Activated CD4-positive, CD25-positive, alpha-beta regulatory T cell (primary cell): ENCODE results near the gene HEPHL1.

ENCODE experiments used
- DNase-seq, 4 experiments: peaks; one replicate each; lab custom pipeline; 2025; lab: John Stamatoyannopoulos, UW

Gene HEPHL1

DNA sequence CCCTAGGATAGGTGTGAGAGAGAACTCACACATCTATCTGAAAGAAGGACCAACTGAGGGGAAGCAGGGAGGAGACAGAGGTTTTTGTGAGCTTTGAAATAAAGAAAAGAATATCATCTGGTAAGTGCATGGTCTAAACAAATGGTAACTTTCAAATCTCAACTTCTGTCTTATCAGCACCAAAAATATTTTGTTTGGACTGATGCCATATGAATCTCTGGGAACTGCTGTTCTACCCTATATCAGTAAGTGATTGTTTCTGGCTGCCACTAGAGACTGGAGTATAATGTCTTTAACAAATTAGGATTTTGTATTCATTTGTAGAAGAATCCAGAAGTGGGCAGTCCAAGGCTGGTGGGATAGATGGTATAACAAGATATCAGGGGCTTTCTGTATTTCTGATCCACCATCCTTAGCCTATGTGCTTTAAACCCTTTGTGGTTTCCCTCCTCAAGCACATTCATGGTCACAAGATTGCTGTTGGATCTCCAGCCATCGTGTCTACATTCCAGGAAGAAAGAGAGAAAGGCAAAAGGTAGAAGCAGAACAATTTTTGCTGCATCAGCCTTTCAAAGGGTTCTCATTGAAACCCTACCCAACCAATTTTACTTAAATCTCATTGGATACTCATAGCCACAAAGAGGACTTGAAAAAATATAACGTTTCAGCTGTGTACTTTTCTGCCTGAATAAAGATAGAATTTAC, 4.7 kb downstream of the HEPHL1 start:
- DNase-seq, result no peak

DNA sequence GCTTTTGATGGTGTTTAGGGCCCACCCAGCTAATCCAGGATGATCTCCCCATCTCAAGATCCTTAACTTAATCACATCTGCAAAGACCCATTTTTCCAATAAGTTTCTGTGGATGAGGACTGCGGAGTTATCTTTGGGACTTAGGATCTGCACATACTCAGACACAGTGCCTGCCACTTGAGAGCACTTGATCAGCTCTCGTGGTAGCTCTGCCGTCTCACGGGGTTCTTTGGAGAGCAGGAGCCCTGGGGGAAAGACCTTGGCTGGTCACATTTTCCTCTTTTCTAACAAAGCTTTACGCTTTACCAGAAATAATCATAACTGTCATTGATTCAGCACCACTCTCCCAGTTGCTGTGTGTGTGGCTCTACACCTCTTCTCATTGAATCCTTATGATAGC, 6.1 kb downstream of the HEPHL1 start:
- DNase-seq, result no peak

DNA sequence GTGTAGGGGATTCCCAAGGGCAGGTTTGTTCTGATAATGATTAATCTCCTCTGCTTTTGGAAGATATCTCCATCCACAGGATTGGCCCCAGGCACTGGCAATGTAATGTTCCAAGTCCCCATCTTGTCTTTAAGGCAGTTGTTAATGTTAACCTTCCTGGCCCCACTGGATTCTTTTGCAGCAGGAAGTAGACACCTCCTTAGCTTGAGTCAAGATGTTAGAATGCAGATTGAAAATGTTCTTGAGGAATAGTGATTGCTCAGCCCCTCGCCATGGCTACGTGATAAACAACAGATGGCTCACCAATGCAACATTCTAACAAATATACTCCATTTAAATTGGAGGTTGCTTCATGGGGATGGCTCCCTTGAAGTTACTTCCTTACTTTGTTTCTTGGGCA, 7.3 kb downstream of the HEPHL1 start:
- no peak for DNase-seq

DNA sequence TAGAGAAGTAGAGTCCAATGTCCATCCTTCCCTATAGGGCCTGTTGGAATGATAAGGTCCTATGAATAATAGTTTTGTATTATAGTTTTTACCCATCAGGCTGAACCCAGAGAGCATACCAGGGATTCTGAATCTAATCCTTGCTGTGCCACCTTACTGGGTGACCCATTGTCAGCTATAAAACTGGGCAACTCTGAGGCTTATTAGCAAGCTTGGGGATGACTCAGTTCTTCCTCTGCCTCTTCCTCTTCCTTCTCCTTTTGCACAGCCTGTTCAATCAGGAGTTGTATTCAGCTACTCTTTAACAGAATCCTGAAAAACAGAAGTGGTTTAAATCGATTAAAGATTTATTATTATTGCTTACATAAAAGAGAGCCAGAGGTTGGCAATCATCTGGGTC, 8.9 kb downstream of the HEPHL1 start:
- no peak for DNase-seq

DNA sequence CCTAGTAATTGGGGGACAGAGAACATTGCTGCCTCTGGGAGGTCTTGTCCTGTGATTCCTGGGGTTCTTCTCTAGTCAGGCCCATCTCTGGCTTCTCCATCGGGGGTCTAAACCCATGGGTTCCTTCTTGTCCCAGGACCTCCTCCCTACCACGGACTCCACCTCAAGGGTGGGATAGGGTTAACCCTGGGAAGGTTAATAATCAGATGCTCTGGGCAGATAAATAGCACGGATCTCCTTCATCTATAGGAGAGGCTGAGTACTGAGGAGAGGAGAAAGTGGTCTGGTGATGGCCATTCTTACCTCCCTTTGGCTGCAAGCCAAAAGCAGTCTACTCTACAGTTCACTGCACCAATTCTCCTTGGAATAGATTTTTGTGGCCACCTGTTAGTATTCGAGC, 10.5 kb downstream of the HEPHL1 start:
- DNase-seq, result no peak

DNA sequence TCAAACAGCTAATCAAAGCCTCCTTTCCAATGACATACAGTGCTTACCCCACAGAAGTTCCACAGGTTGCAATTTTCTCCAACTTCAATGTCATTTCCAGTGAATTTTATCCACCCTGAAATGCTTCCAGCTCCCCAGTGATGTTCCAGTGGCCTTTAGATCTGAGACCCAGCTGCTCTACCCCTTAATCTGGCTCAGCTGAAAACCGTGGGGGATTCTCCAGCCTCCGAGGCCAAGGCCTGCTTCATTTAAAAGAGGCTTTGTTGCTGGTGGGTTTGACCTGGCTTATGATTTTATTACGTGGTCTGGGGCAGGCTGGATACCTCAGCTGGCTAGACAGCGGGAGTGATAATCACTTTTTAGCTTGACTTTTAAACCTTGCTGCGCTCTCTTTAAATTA, 10.9 kb downstream of the HEPHL1 start:
- DNase-seq, result no peak

DNA sequence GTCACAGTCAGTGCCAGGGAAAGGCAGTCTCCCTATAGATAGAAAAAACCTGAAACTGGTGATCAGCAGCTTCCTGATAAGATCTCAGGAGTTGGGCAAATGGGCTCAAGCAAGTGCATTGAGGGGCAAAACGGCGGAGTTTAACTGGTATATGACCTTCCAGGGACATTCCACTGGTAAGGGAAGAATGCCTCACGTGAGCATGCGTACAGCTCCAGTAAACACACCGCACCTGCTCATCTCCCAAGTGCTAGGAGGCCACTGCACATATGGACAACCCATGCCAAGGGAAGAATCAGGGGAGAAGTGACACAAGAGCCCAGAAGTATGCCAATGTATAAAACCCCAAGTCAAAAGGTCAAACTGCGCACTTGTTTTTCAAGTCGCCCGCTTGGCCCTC, 11.6 kb downstream of the HEPHL1 start:
- DNase-seq, result no peak

DNA sequence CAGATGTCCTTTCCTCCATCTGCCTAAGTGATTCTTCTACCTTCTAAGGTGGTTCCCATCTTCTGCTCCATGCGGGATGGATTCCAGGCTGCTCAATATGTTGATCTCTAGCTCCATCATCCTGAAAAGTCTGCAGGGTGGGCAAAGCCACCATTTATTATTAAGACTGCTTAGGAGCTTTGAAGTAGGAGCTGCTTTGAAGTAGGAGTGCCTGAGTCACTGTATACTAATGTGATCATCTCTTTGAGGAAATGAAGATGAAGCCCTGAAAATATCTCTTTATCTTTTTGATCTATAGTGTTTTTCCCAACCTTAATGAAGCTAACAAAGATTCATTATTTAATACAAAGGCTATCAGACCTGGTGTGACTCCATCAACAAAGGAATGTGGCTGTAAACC, 13.1 kb downstream of the HEPHL1 start:
- DNase-seq, result no peak

DNA sequence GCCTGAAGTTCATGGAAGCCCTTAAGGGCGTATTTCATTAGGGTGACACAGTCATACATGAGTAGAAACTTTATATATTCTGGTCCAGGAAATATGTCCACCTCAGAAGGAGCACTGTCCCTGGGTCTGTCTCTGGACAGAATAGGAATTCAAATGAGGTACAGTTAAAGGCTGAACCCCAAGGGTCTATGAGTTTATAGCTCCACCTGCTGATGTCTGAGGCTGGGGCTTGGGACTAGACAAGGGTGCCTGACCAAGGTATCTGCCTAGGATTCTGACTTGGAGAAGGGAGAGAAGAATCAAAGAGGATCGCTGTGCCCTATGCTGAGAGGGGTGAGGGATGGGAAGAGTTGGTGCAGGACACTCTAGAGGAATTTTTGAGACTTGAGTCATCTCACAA, 14.9 kb downstream of the HEPHL1 start:
- DNase-seq, result no peak

DNA sequence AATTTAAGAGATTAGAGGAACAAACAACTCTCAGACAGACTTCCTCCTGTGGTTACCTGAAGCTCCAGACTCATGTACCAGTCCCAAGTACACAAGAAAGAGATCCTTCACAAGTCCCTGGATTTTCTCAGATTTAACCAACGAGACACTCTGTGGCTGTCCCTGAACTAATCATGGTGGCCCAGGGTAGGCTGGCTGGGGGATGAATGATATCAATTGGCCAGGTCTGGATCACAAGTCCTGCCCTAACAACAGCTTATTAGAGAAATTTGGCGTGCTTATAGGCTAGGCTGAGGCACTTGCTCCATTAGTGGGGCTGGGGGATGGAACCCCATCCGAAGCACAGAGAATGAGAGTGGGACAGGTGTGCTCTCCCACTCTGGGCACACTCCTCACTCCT, 22.1 kb downstream of the HEPHL1 start:
- DNase-seq, result no peak

DNA sequence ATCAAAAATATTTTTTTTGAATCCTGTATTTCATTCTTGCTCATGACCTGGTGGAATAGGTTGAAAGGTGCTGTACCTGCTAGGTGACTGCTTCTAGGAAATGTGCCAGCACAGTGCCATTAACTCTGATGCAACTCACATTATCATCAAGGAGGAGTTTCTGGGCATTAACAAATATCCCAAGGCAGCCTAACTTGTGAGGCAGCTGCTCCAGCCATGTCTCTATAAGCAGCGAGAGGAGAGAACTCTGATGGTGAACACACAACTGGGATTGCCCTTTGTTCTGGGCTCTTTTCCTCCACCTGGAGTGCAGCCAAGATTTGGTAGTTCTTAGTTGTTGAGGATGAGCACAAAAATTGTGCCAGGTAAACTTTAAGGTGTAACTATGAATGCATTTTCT, 25.6 kb downstream of the HEPHL1 start:
- no peak for DNase-seq

DNA sequence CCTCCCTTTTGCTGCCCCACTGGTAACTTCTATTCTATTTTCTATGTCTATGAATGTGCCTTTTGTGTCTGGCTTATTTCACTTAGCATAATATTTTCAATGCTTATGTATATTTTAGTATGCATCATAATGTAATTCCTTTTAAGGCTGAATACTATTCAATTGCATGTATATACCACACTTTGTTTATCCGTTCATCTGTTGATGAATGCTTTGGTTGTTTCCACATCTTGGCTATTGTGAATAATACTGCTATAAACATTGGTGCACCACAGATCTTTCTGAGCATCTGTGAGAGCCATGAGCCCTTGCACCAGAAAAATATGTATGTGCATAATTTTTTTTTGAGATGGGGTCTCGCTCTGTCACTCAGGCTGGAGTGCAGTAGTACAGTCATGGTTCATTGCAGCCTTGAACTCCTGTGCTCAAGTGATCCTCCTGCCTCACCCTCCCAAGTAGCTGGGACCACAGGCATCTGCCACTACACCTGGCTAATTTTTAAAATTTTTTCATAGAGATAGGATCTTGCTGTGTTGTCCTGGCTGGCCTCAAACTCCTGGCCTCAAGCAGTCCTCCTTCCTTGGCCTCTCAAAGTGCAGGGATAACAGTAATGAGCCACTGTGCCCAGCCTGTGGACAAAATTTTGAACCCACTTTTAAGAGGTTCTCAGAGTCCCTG, 27.0 kb downstream of the HEPHL1 start:
- DNase-seq, result no peak

DNA sequence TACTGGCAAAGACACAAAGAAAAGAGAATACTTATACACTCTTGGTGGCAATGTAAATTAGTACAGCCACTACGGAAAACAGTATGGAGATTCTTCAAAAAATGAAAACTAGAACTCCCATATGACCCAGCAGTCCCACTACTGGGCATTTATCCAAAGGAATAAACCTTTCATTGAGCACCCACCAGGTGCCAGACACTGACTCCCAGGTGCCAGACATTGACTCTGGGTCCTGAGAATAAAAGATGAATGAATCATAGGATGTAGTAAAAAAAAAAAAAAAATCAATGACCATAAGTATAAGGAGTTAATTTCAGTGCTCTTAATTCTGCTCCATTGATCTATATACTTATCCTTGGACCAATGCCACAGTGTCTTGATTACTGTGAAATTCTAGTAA, 28.2 kb downstream of the HEPHL1 start:
- DNase-seq, result no peak

DNA sequence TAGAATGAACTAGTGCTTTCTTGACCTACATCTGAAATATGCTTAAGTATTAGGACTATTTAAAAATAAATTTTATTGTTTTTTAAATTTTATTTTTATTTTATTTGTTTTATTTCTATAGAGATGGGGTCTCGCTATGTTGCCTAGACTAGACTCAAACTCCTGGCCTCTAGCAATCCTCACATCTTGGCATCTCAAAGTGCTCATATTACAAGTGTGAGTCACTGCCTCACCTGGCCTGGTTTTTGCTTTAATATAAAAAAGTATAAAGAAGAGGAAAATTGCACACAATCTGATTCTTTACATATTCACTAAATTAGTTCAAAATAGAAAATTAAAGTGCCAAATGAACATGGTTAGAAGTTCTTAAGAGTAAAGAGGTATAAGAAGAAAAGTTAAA, 37.5 kb downstream of the HEPHL1 start:
- DNase-seq, result no peak

DNA sequence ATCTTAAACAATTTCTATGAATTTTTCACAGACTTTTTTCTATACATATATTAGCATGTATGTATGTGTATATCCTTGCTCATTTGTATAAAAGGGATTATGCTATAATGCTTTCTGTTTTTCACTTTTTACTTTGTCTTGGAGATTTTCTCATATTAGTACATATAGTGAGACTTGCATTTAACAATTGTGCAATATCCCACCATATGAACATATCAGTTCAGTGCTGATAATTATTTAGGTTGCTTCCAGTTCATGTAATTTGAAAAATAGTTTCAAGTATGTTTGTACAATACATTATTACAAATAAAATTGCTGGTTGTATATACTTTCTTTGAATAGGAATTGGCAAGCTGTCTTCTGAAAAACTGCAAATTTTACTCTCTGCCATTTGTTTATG, 37.9 kb downstream of the HEPHL1 start:
- DNase-seq, result no peak

DNA sequence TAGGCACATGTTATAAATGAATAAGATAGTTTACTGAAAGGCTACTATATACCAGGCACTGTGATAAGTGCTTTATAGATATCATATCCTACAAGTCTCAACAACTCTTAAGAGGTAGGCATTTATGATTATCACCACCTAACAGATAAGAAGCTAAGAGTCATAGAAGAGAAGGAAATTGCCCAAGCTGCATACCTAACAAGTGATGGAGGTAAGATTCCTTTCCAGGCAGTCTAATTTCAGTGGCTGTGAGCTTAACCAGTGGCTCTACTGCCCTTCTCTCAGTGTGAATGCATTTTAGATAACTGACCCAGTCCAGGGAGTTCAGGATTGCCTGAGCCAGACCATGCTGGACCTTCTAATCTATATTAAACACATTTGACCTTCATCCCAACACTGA, 39.2 kb downstream of the HEPHL1 start:
- no peak for DNase-seq

DNA sequence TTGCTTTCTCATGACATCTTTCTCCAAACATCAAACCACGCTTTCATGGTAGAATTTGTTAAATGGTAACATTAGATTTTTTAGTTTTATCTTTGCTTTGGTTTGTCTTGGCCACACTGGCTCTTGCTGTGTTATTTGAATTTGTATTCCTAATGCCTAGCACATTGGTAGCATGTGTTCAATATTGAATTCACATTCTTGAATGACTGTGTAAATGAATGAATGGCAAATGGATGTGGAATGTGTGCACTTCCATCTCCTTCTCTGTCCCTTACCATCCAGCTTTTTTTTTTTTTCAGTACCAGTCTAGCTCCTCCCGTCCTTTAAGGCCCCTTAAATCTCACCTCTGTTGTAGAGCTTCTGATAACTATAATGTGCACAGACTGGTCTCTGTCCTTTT, 41.2 kb downstream of the HEPHL1 start:
- DNase-seq, result no peak

DNA sequence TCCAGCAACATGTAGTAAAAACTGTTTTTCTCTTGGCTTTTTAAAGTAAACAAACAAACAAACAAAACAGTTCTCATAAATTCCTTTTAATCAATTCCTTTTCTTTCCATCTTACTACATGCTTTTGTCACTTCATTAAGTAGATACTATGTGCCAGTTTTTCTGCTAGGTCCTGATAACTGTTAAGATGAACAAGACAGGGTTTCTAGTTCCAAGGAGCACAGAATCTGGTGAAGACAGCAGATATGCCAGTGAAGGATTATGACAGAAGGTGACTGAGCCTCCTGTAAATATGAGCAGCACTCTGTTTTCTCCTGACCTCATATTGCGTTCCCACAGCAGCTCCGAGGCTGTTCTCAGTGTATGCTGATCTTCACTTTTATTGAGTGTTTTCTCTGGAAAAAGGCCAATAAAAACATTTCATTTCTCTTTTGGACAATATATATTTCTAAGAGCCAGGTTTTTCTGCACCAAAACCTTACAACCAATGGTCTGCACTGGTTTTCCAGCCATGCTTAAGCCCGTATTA, 45.8 kb downstream of the HEPHL1 start:
- DNase-seq, result no peak

DNA sequence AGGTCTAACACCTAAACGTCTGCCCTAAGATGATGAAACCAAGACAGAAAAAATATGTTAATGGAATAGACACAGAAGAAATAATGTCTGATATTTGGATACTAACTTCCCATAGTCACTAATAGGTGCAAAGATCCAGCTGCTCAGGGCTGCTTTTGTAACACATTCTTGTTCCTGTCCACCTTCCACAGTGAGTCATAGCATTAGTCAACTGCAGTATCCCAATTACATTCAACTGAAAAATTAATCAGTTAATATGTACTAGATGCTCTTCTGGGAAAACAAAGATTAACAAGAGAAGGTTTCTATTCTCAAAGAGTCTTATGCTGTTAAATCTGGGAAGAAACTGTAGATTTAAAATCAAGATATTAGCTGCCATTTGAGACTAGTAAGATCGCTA, 47.6 kb downstream of the HEPHL1 start:
- no peak for DNase-seq

DNA sequence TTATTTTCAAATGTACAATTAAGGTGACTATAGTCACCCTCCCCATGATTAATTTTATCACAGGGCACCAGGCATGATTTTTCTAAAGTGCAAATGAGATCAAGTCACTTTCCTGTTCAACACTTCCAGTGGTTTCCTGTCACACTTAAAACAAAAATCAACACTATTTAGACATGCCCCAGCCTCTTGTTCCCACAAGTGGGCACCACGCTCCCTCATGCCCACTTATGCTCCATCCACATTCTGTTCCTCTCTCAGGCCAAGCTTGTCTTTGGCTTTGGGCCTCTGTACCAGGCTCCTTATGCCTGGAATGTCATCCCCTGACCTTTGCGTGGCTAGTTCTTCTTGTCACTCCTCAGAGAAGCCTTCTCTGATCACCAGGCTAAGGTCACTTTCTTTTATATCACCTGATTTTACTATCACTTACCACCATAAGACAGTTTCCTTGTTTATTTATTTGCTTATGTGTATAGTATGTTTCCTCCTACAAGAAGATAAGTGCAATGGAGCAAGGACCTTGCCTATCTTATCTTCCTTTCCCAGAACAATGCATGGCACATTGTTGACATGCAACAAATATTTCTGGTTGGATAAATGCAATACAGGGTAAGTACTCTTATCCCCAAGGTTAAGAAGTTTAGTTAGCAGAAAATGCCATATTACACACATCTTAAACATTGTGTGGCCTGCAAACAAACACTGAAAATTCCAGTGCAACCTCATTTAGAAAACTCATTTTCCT, 56.6 kb downstream of the HEPHL1 start:
- no peak for DNase-seq

DNA sequence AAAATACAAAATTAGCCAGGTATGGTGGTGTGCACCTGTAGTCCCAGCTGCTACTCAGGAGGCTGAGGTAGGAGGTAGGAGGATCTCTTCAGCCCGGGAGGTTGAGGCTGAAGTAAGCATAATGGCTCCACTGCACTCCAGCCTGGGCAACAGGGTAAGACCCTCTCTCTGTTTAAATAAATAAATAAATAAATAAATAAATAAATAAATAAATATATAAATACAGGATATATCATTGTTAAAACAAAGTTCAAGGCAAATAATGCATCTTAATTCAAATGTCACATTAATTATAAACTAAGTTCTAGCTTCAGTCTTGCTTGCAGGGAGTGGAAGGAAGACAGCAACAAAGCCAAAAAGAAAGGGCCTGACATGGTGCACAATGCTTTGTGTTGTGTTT, 63.0 kb downstream of the HEPHL1 start:
- no peak for DNase-seq

DNA sequence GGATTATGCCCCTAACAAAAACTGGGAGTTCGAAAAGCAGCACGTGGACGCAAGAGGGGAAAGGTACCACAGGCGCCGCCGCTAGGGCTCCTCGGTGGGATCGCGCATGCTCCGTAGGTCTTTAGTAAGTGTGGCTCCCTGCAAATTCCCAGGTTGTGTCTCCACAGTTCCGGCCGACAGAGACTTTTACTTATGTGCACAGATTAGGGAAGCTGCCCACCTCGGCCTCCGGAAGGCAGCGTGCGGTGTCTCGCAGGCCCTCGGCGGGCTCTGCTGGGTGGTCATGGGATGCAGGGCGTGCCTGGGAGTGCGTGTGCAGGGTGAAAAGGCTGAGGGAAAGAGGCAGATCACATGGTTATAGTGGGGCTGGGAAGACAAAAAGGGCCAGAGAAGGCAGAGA, 67.8 kb downstream of the HEPHL1 start:
- no peak for DNase-seq

DNA sequence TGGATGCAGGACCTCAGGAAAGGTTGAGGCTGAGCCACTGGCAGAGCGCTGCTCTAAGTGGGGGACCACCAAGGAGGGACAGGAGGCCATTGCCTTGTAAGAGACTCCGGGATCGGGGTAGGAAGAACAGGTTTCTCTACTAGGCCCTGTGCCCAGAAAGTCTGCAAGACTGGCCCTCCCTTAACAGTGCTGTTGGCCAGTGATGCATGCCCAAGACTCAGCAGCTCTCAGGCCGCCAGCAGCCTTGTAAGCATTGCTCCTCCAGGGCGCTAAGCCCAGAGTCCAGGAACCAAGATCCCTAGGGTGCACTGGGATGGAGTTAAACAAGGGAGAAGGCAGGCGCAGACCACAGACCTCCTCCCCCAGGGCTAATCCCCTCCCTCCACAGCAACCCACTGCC, 68.2 kb downstream of the HEPHL1 start:
- DNase-seq, result no peak
